CD4-positive, alpha-beta T cell treated with Interleukin-12 subunit alpha and Interleukin-12 subunit beta, for 1 hour (primary cell): ENCODE measurements around the gene ALOX12B.
A peak's percentile ranks its signal among the peaks of the same experiment; 100 is the strongest.
"Not testable (repeated sequence)": the region's sequence is repeated elsewhere in the genome, so short reads cannot be mapped to it uniquely, and the experiment has no call there.

Experiments used
- DNase-seq: peaks from one replicate; pipeline ENCODE4 v3.0.0-alpha.2; 2020

ALOX12B gene

DNA sequence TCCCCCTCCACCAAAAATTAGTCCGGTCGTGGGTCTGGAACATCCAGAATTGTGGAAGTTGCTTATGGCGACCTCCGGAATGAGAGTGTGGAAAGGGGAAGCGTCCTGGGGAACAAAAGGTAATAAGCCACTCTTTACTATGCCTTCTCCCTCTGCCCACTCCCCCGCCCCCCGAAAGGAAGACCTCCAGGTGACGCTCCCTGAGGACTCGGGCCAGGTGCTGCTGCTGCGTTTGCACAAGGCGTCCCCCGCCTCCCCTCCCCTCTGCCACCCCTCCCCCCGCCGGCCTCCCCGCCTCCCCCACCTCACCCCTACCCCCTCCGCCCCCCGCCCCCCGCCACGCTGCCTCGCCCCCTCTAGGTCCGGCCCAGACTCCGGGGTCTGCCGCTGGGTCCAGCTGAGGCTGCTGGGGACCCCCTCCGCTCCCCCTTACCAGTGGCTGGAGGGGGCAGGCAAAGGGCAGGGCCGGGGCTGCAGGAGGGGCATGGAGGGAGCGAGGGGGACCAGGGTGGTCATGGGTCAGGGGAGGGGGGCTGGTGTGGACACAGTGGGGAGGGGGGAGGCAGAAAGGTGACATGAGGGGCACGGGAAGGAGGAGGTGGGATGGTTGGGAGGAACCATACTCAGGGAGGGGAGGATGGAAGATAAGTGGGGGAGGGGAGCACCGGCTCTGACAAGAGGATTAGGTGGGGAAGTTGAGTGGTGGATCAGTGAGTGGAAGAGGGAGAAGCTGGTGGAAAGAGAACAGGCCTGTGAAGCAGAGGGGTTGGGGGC is 23.6 kb downstream of the ALOX12B start:
- DNase-seq = no peak

GRCh38 chr17:8062807-8063483 is 24.6 kb downstream of the ALOX12B start:
- no peak for DNase-seq

GRCh38 chr17:8062435-8062806 is 25.1 kb downstream of the ALOX12B start:
- DNase-seq = no peak

- DNase-seq = not testable (repeated sequence)
These were observed 25.7 kb downstream of the ALOX12B start for GRCh38 chr17:8061851-8062250.

DNA sequence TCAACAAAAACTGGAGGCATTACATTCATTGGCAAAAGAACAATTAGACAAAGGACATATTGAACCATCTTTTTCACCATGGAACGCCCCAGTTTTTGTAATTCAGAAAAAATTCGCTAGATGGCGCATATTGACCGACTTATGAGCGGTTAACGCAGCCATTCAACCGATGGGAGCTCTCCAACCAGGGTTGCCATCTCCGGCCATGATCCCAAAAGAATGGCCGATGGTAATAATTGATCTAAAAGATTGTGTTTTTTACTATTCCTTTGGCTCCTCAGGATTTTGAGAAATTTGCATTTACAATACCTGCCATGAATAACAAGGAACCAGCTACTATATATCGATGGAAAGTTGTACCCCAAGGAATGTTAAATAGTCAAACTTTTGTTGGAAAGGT is 27.2 kb downstream of the ALOX12B start:
- peak; percentile 82 for DNase-seq

DNA sequence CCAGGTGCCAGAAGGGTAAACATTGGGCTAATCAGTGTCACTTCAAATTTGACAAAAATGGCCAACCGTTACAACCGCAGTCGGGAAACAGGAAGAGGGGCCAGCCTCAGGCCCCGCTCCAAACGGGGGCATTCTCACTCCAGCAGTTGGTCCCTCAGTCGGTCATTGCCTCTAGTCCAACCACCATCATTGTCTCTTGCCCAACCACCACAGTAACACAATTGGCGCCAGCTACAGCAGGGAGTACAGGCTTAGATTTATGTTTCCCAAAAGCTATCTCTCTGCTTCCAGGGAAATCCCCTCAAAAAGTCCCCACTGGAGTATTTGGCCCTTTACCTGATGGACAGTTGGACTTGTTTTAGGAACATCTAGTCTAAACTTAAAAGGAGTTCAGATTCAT is 28.4 kb downstream of the ALOX12B start:
- no peak for DNase-seq

DNA sequence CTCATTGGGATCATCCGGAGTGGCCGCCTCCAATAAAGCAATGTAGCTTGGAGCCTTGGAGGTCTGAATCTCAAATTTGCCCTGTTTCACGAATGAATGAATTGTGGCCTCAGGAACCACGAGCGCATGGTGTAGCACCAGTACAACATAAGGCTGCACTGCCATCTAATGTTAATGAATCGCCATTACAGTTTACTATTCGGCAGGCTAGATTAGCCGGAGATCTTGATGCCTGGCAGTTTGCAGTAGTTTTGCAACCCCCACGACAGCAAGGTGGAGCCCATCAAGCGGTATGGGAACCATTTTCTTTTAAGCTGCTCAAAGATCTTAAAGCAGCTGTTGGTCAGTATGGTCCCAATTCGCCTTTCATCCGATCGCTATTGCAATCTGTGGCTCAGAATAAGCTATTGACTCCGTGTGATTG is 29.8 kb downstream of the ALOX12B start:
- peak; percentile 81 for DNase-seq

GRCh38 chr17:8056976-8057625 is 30.4 kb downstream of the ALOX12B start:
- DNase-seq = no peak

DNA sequence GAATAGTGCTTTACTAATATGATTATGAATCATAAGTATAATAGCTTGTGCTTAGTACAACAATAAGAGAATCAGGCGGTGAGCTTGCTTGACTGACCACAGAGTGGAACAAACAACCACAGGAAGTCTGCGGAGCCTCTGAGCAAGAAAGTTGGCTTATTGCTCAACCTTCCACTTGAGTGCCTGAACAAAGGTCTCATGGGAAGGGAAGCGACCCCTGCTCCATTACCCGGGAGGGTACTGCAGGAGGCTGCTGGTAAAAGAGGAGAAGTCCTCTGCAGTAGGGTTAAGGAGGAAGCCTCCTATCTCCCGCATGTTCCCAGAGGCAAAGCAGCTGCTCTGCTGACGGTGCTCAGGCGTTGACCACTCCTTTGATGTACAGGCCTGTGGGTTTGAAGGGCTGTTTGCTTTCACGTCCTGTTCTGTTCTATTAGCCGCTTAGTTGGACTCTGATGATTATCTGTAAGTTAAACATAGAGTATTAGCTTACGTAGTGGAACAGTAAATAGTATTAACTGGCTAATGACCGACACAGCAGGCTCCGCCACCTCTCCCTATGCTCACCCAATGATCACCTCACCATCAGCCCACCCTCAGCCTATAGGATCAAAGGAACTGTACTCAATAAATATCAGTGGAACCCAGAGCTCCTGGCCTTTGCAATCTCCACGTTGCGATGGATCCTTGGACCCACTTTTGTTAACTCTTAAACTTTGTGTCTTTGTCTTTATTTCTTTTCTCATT is 31.1 kb downstream of the ALOX12B start:
- DNase-seq = peak; percentile 20

DNA sequence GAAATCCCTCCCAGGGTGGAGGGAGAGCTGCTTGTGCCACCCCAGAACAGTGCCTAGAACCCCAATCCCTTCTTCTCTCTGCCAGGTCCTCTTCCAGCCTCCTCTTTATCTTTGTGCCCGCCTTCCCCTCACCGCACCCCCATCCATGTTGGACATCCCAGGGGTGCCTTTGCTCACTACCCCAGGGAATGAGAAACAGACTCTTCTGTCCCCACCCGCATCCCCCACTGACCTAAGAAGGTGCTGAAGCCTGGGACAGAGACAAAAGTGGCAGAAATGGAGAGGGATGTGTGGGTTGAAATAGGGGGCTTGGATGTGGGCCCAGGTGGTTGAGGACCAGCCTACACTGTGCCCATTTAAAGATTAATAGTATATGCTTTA is 31.7 kb downstream of the ALOX12B start:
- no peak for DNase-seq

- DNase-seq = no peak
These were observed 33.9 kb downstream of the ALOX12B start for GRCh38 chr17:8053600-8053999.

GRCh38 chr17:8052256-8053252 is 35.0 kb downstream of the ALOX12B start:
- no peak for DNase-seq

DNA sequence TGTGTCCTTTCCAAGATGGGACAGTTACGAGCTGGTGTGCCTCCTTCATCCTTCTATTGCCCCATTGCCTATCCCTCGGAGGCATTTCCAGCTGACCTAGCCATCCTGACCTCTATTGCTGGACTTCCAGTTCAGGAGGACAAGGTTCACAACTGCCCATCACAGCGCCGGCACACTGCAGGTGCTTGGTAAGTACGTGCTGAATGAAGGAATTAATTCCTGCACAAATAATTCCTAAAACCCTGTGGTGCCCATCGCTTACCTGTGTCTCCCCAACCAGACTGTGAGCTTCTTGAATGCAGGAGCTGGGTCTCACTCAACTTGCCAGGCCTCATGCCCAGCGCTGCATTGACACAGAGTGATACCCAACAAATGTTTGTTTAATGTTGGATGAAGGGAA is 35.7 kb downstream of the ALOX12B start:
- no peak for DNase-seq

- DNase-seq = no peak
These were observed 38.8 kb downstream of the ALOX12B start for GRCh38 chr17:8048736-8049135.

GRCh38 chr17:8048236-8048635 is 39.3 kb downstream of the ALOX12B start:
- no peak for DNase-seq

GRCh38 chr17:8047769-8048110 is 39.8 kb downstream of the ALOX12B start:
- DNase-seq = no peak

DNA sequence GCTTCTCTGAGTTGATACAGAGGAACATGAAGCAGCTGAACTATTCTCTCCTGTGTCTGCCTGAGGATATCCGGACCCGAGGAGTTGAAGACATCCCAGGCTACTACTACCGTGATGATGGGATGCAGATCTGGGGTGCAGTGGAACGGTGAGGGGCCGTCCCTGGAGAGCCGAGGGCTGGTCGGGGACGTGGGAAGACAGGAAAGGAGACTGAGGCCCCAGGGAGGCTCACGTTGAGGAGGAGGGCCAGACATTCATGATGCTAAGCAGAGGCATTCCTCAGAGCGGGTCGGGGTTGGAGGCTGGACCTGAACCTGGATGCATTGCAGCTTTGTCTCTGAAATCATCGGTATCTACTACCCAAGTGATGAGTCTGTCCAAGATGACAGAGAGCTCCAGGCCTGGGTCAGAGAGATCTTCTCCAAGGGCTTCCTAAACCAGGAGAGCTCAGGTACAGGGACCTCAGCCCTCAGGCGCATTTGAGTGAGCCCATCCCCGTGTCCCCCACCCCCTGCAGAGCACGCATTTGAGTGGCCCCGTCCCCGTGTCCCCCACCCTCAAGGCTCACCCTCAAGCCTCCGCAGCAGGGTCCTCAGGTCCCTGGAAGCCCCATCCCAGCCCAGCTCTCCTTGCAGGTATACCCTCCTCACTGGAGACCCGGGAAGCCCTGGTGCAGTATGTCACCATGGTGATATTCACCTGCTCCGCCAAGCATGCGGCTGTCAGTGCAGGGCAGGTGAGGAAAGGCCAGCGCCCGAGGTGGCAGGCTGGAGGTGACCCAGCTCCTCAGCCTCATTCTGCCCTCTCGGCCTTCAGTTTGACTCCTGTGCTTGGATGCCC is 40.4 kb downstream of the ALOX12B start:
- no peak for DNase-seq

- no peak for DNase-seq
These were observed 41.1 kb downstream of the ALOX12B start for GRCh38 chr17:8046306-8046928.

DNA sequence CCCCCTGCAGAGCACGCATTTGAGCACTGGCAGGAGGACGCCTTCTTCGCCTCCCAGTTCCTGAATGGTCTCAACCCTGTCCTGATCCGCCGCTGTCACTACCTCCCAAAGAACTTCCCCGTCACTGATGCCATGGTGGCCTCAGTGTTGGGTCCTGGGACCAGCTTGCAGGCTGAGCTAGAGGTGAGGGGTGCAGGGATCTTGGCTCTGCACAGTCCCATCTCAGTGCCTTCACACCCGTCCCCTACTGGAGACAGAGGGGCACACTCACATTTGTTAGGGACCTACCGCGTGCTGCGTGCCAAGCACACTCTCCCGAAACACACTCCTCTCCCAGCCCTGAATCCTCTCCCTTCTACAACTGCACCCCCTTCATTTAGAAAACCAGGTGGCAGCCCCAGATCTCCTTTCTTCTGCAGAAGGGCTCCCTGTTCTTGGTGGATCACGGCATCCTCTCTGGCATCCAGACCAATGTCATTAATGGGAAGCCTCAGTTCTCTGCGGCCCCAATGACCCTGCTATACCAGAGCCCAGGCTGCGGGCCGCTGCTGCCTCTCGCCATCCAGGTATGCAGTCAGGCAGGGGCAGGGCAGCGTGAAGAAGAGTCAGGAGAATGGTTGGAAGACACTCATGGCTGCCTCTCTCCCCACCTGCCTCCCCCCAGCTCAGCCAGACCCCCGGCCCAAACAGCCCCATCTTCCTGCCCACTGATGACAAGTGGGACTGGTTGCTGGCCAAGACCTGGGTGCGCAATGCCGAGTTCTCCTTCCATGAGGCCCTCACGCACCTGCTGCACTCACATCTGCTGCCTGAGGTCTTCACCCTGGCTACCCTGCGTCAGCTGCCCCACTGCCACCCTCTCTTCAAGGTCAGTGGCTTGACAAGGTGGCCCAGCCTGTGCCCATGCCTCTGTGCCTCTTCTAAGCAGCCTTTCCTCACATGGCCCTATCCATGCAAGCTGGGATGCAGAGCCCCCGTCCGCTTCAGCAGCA is 42.4 kb downstream of the ALOX12B start:
- no peak for DNase-seq
